NCI-H2171 (cell line): ENCODE data around the gene ACTBL2.
"Not testable (repeated sequence)": the region's sequence is repeated elsewhere in the genome, so short reads cannot be mapped to it uniquely, and the experiment has no call there.

Experiments used
- DNase-seq: peaks from one replicate; lab custom pipeline; 2025; lab: John Stamatoyannopoulos, UW

ACTBL2 gene

DNA sequence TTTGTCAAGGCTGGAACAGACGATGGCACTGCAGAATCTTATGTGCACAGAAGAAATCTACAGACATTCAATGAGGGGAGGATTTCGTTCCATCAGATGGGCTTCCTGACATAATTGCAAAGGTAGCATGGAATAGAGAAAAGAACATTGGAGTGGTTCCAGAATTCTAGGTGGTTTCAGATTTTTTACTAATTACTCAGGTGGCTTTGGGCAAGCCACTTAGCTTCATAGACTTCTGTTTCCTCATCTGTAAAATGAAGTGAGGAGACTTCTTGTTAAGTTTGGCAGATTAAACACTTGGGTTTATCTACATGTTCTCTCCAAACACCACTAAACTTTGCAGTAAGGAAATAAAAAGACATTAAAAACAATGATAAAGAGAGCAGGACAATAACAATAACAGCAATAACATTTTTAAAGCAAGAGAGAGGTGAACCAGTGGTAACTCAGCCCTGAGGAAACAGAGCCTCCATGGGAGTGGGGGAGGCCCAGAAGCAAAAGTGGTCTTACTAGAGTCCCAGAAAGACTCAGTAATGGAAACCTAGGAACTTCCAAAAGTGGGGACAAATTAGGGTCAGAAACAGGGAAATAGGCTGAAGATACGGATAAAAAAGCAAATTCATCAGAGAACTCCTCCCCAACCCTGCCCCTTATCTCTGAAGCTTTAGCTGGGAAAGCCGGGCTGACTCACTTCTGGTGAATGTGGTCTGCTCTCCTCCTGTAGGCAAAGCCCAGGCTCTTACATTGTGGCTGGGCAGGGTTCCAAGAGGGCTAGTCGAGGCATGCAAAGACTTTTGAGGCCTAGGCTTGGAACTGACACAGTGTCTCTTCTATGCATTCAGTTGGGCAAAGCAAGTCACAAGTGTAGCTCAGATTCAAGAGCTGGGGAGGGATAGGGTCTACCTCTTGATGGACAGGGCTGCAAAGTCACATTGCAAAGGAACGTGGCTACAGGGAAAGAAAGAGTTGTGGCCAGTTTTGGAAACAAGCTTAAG is 11.8 kb upstream of the ACTBL2 start:
- DNase-seq, result peak; percentile 58

DNA sequence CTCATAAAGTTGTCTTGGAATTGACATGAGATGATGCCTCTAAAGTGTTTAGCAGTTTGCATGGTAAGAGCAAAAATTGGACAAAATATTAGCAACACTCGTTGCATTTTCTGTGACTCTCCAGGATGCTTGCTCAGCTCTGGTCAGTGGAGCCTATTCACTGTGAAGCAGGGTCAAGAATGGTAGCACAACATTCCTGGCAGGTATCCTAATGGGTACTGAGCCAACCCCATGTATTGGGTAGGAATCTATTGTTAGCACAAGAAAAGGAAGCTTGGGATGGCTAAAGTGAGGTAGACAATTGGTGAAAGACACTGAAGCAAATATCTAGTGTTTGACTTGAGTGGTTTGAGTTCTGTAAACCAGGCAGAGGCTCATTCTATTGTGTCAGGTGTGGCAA is 10.4 kb upstream of the ACTBL2 start:
- DNase-seq, result no peak

DNA sequence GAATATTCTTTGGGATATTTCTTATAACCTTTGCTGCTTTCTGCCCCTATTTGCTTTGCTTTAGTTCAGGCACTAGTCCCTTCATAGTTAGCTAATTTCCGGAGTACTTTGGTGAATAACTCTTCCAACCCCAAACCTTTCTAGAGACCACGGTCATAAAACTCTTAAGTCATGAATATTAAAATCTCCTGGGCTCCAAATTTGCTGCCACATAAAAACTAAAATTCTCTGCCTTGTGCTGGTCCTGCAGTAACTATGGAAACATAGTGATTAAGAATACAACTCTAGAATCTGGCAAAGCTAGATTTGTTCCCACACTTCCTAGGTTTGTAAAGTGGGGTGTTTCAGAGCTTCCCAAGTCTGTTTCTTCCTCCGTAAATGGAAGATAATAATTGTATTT is 10.0 kb upstream of the ACTBL2 start:
- DNase-seq, result no peak

DNA sequence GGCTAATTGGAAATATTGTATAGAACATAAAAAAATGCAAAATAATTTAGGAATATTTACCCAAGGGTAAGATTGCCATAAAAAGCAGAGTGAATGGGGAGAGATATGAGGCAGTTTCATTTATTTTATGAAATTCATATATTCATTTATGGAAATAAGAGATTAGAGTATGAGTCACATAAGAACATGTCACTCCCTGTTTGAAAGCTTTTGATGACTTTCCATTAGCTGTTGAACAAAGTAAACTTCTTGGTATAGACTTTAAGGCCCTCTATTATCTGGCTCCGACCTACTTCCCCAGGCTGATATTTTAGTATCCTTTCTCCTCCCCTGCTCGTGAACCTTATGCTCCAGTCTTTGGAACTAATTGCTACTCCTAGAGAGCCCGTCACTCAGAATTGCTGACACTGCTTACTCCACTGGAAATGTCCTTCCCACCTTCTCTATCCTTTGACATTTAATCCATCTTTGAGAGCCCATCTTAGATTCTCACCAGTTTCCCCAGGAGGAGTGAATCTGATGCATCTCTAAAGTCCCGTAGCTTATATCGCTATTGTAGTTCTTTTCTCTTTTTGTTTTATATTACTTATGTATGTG is 8.9 kb upstream of the ACTBL2 start:
- DNase-seq, result no peak

DNA sequence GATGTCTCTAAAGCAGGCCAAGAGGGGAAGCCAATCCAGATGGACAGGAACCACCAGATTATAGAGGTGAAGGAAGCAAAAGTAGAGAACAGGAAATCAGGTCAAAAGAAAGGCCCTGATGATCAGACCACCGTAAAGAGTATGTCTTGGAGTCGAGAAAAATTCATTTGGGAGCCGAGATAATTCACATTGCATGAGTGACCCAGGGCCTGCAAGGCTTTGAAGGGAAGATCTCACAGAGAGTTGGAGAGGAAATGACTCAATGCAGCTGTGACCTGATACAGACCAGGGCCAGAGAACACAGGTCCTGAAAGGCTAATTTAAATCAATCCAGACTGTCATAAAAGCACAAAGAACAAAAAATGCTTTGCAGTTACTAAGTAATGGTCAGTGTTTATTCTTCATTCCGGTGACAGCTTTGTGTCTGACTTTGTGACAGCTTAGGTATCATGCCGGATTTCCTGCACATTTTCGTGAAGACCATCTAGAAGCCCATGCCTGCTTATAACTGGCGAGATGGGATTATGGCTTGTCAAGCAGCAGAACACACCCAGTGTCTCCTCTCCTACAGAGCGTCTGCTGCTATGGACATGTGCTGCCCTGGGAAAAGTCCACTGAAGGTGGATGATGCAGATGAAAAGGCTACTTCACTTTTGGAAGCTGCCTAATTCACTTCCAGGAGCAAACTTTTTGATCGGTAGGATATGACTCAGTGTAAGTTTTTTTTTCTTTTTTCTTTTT is 5.8 kb upstream of the ACTBL2 start:
- no peak for DNase-seq

DNA sequence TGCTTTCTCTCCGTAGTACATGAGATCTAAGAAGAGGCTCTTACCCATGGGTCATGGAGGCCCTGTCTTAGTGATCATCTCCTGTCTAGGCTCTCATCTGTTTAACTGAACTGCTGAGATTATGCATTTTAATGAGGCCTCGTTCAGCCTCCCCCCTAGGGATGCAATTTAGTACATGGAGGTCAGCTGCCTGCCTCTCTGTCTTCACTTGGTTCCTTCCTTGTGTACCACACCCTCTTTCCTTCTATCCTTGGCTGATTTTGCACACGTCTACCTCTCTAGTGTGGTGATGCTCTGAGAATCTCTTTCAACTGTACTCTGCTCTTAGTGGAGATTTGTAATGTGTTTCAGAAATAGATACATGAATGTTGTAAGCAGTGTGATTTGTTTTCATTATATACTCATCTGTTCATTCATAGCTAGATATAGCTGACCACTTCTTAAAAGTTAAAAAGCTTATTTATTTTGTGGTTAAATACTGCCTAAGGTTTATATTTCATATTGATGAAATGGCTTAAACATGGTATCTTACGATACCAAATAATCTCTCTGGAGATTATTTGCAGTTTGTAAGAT is 3.5 kb upstream of the ACTBL2 start:
- DNase-seq, result no peak

DNA sequence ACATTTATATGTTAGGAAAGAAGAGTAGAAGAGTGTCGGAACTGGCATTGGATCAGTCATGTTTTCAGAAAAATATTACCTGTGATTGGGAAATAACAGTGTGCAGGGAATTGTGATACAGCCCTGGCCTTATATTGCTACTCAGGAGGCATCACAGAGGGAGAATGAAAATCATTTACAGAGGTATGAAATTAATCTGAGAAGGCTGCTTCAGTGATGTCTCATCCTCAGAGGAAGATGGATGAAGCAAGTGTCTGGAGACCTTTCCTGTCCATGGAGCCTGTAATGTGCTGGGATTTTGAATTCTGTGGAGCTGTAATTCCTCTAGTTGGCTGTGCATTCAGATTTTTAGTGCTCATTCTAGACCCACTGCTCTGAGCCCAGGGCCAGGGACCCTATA is 3.8 kb downstream of the ACTBL2 start:
- DNase-seq, result no peak

DNA sequence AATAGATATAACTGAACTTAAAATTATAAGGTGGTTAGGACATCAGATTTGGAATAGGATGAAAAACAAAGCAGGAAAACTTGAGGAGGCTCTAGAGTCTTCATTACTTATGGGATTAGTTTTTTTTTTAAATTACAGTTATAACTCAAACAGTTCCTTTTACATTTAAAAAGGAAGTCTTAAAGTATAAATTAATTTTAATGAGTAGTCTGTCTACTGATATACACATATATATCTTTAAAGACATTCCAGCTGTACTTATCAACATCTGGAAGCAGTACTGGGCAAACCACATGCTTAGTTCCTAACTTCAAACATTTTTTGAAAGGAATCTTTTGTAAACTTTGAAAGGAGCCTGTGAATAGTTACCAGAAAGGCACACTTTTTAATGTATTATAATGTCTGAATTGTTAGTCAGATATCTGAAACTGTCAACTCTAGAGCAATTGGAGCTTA is 6.0 kb downstream of the ACTBL2 start:
- no peak for DNase-seq

DNA sequence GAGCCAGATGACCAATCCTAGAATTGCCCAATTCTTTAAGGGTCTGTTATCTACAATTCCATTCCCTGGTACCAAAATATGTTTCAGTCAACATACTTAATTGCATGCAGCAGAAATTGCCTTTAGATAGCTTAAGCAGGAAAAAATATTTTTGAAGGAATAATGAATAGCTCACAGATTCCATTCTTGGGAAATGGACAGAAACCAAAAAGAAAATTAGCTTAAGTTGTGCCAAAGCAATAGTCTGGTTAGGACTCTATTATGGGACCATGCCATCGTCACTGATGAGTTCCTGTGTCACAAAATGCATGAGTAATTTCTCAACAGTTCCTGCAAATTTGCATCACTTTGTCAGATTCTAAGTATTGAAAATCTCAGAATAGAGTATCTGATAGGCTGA is 12.3 kb downstream of the ACTBL2 start:
- DNase-seq, result no peak

DNA sequence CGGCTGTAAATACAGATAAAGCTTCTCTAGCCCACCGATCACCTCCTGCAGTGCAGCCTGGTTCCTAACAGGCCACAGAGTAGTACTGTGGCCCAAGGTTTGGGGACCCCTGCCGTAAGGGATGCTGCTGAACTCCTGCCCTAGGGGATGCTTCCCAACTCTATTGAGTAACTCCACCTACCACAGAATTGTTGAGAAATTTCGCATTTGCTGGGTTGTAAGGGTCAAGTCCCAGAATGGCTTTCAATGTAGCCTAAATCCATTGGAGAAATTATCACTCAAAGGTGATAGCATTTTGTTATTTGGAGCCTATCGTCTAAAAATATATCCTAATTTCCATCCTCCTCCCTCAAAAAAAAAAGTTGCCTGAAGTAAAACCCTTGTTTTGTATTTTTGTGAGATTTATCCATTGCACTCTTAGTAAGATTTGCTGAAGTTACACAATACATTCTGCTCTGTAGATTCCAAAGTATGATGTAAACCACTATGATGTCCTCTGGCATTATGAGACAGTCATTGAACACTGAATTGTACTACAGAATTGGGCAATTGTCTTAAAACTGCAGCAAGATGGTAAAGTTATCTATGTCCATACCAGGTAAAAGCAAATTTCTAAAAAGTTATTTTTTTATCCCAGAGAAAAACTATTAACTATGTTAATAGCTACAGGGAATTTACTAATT is 14.0 kb downstream of the ACTBL2 start:
- DNase-seq, result no peak

DNA sequence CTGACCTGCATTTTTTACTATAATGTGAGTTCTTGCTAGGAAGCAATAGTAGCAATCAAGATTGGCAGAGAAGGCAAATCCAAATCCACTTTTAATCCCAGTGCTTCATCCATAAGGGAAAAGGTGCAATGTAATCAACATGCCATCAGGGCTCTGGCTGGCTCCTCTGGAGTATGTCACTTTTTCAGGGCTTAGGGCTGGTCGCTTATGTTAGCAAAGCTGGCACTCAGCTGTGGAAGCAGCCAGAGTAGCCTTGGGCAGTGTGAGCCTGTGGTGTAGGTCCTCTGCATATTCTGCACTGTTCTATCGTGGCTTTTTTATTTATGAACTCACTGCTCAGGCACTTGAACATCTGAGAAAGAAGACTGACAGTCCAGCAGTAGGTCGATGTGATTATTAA is 16.1 kb downstream of the ACTBL2 start:
- DNase-seq, result no peak

DNA sequence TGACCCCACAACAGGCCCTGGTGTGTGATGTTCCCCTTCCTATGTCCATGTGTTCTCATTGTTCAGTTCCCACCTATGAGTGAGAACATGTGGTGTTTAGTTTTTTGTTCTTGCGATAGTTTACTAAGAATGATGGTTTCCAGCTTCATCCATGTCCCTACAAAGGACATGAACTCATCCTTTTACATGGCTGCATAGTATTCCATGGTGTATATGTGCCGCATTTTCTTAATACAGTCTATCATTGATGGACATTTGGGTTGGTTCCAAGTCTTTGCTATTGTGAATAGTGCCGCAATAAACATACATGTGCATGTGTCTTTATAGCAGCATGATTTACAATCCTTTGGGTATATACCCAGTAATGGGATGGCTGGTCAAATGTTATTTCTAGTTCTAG is 22.6 kb downstream of the ACTBL2 start:
- not testable (repeated sequence) for DNase-seq

DNA sequence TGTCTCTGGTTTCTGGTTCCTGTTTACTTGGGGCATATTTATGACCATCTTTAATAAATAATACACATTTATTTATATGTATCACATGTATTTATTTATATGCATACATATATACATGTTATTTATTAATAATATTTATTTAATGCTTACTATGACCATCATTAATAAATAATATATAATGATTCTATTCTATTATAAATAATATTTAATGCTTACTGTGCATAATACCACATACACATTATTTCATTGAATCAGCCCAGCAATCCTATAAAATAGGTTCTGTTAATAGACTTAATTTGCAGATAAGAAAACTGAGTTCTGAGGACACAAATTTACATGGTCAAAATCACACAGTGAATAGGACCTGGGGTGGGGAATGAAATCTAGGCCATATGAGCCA is 24.2 kb downstream of the ACTBL2 start:
- DNase-seq, result no peak

DNA sequence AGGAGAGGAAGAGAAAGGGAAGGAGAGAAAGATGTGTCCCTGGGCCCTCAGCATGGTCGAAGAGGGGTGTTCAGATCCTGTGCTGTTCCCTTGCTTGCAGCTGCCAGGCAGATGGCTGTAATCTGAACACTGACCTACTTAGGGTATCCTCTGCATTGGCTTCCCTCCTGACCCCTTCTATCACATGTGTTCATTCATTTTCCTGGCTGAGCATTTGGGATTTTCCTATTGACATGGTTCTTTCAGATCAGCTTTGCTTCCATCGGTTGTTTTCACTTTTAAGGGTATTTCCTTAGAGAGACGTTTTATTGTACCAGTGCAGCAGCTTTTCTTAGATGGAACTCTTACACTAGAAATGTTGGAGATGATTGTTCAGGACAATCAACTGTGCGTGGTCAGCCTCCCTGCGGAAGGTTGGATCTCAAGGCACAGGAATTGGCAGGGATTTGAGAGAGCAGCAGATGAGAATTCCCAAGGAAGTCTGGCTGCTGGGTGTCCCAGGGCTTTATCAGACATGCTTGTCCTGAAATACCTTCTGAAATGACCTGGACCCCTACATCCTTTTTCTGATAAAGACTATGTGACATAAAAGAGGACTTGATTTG is 26.0 kb downstream of the ACTBL2 start:
- no peak for DNase-seq

DNA sequence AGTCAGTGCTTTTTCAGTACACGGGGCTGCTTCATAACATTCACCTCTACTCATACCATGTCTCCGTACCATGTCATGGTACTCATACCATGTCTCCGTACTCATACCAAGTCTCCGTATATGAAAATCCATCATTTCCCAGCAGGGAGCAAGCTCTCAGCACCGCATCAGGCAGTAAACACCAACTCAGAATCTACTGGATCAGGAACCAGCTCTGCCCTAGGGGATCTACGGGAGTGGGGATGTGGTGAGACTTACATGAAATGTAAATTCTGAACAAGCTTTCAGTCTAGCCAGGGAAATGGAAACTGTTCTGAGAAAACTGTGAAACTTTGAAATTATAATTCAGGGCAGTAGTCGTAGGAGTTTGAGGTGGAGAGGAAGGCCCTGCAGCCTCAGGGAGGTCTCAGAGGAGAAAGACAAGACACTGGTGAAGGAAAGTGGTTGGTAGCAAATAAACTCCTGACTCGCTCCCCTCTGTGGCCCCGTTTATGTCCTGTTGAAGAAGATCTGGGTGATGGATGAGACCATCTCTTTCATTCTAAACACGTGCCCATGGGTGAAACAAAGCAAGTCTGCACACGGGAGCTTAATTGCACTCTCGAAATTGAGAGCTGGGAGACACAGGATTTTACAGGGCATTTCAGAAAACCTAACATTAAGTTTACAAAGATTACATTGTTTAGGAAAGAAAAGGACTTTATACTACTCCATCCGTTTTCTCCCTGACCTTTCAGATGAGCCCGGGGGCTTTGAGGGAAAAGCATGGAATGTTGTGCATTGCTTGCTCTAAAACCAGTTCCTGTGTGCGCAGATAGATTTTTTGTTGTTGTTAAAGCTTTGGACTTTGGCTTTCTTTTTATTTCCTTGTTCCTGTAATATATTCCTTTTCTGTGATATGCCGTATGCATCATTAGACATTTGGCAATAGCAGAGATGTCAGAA is 26.8 kb downstream of the ACTBL2 start:
- DNase-seq, result no peak

DNA sequence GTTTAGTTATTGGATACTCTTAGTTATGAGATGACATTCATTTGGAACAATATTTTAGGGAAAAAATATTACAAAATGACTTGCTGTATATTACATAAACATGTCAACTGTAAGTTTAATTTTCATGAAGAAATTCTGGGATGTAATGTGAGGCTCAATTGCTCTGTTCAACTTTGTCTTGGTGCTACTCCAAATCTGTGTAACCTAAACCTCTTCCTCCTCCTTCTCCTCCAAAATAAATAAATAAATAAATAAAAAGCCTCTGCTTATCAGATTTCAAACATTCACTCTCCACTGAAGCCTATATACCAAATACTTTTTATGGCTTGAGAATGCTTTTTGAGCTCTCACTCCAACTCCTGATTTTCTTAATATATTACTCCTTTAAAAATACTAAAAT is 27.7 kb downstream of the ACTBL2 start:
- DNase-seq, result no peak

DNA sequence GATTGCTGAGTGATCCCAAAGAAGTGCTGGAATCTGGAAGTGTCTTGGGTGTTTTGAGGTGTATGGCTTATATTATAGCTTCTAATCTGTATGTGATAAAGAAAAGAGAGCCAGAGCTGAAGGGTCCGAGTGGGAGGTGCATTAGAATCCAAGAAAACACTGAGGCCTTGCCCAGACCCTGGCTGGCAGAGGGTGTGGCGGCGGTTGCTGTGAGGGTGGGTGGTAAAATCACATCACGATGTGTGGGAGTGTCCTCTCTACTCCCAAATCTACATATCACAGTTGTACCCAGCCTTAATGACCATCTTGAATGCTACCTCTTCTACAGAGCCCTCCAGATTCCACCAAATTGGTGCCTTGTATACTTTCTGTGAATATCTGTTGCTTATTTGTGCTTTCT is 28.9 kb downstream of the ACTBL2 start:
- DNase-seq, result no peak

DNA sequence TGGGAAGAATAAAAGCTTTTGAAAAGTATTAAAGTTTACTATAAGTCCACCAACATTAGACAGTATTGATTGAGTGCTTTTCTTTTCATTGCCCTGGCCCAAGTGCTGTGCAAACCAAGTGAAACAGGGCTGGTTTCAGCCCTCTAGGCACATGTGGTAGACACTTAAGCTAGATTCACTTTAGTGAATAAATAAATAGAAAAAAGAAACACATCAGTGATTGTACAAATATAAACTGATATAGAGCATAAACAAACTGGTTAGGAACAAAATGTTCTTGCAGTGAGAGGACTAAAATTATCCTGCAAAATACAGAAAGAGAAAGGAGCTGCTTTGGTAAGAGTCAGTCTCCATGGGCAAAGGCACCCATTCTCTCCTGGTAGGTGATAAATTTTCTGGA is 29.7 kb downstream of the ACTBL2 start:
- DNase-seq, result no peak

DNA sequence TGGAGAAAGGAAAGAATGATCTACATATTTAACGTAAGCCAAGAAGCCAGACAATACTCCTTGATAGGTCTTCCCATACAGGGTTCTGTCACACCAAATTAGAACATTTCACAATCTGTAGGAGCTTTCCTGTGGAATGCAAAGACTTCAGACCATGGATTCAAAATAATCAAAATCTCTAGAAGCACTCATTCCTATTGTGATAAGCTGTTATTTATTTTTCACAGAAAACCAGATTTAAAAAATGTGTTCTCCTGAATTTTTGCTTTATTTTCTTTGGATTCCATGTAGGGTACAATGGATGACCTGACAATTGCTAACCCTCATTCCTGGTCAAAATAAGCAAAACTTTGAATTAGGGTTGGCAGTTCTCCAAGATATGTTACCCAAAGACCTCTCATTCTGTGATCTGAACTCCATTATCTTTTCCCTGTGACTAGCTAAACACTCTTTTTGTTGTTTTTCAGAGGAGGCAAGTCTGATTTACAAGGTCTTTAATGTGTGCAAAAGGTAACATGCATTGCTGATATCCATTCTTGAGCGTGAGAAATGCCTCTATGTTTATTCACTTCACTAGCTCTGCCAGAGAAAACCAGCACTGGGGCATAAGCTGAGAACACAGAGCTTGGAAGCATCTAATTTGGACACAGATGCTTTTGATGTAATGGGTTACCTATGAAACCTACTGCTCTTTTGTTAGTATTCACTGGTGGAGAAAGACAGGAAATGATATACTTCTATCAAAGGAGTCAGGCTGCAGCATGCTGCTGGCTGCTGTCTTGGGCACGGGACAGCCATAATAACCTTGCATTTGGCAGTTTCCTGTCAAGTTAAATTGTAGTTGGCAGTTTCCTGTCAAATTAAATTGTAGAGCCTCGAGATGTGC is 31.4 kb downstream of the ACTBL2 start:
- DNase-seq, result no peak
